Left lobe of liver (tissue), 2 donors: Measurements from ENCODE around the gene KPNA3. TPM values are rescaled to one million over a fixed set of nuclear protein-coding genes. Genes with fewer than 3 reads are reported as not detected.
"Not testable (repeated sequence)": the region's sequence is repeated elsewhere in the genome, so short reads cannot be mapped to it uniquely, and the experiment has no call there.

Source experiments
- ATAC-seq: fragments of 200-7000 bp; cut with Tn5 transposase; one replicate; pipeline ENCODE4 v1.9.1; 2020; ENCODE audit warnings: mild to moderate bottlenecking, moderate library complexity
- DNase-seq: peaks from one replicate; pipeline ENCODE4 v3.0.0-alpha.2; 2020; ENCODE audit warnings: low spot score
- total RNA-seq: library from RNA; stranded (reverse); gene quantifications from one replicate; pipeline ENCODE4 v1.2.1, GENCODE V29; 2021
- donor health status: DM: no; HTN: no; CAD: no; lungs with moderate emphysema.
- donor health status: DM: no; HTN: yes; CAD: no.

KPNA3 gene
- total RNA-seq, 1 donor from 2014 or later, result 14.8 TPM

GRCh38 chr13:49760558-49760957 lies 31.9 kb downstream of the KPNA3 start:
- DNase-seq (no peak), ATAC-seq (no peak)

DNA sequence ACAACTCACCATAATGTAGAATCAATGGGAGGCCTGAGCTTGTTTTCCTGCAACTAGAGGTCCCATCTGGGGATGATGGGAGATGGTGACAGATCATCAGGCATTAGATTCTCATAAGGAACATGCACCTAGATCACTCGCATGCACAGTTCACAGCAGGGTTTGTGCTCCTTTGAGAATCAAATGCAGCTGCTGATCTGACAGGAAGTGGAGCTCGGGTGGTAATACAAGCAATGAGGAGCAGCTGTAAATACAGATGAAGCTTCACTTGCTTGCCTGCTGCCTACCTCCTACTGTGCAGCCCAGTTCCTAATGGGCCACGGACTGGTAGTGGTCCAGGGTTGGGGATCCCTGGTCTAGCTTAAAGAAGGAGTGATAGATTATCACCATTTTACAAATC lies 33.0 kb downstream of the KPNA3 start:
- DNase-seq (no peak), ATAC-seq (no peak)

- ATAC-seq, result no peak
- no peak for DNase-seq
These were observed 36.2 kb downstream of the KPNA3 start for GRCh38 chr13:49756263-49756662.

- DNase-seq (no peak), ATAC-seq (peak; percentile 65)
These were observed 38.3 kb downstream of the KPNA3 start for GRCh38 chr13:49754146-49754545.

DNA sequence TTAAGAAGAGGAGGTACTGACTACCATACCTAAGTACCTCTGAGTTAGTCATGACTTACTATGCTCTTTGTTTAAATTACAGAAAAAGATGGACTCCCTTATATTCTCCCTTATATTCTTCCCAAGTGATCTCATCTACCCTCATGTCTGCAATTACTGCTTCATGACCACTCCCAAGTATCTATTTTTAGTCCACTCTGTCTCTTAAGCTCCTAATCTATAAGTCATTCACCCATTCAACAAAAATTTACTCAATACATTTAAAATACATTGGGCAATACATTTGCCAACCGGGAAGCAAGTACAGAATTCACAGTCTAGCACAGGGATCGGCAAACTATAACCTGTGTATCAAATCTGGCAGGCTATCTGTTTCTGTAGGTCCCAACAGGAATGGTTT lies 42.6 kb downstream of the KPNA3 start:
- ATAC-seq (no peak), DNase-seq (no peak)

DNA sequence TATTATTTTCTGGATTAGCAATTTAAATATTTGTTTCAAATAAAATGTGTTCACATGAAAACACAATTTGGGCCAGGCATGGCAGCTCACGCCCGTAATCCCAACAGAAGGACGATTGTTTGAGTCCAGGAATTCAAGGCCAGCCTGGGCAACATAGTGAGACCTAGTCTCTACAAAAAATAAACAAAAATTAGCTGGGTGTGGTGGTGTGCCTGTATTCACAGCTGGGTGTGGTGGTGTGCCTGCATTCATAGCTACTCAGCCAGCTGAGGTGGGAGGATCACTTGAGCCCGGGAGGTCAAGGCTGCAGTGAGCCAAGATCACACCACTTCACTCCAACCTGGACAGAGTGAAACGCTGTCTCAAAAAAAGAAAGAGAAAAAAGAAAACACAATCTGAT lies 46.4 kb downstream of the KPNA3 start:
- DNase-seq, result no peak
- ATAC-seq, result peak; percentile 45

DNA sequence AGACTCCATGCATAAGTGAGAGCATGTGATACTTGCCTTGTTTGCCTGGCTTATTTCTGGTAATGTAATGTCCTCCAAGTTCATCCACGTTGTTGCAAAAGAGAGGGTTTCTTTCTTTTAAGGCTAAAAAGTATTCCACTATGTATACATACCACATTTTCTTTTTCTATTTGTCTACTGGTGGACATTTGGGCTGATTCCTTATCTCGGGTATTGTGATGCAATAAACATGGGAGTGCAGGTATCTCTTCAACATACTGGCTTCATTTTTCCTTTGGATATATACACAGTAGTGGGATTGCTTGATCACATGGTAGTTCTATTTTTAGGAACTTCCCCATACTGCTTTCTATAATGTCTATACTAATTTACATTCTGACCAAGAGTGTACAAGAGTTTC lies 51.6 kb downstream of the KPNA3 start:
- ATAC-seq, result no peak
- no peak for DNase-seq

DNA sequence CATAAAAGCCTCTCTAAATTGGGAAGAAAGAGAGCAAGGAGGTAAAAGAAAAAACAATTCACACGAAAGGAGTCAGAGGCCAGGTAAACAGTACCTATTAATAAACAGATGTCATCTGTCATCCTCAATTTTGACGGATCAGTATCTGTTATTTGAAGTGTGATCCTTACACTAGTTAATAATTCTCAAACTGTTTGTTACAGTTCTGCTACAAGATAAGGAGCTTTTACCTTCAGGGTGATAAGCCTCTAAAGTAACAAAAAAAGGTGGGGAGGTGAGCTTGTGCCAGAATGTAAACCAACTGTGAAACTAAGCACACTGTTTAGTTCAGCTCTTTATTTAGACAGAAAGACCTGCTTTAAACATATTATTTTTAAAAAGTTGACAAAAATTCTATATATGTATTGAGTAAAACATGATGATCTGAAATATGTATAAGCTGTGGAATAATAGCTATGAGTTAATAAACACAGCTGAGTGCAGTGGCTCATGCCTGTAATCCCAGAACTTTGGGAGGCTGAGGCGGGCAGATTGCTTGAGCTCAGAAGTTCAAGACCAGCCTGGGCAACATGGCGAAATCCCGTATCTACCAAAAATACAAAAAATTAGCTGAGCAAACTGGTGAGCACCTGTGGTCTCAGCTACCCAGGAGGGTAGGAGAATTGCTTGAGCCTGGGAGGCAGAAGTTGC lies 52.8 kb downstream of the KPNA3 start:
- ATAC-seq (peak; percentile 38), DNase-seq (no peak)

DNA sequence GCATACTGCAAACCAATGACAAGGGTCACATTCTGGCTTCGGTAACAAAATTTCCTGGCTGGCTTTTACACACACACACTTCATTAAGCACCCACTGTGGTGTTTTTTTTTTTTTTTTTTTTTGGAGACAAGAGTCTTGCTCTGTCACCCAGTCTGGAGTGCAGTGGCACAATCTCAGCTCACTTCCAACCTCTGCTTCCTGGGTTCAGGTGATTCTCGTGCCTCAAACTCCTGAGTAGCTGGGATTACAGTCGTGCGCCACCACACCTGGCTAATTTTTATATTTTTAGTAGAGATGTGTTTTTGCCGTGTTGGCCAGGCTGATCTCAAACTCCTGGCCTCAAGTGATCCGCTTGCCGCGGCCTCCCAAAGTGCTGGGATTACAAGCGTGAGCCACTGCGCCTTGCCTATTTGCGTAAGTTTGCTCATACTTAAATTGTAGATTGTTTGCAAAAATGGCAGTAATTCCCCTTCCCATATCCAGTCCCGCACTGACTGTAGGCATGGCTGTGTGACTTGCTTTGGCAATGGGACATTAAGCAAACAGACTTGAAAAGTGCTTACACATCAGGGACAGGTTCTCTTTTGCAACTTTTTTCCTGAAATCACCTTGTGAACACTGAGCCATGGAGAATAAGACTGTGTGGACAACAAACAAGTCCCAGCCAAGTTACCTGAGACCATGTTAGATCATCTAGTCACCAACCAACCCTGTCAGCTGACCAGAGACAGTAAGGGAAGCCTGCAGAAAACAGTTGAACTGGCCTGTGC lies 59.1 kb downstream of the KPNA3 start:
- ATAC-seq (peak; percentile 93), DNase-seq (peak; percentile 50)

- no peak for ATAC-seq
- DNase-seq, result no peak
These were observed 60.7 kb downstream of the KPNA3 start for GRCh38 chr13:49731766-49732165.

DNA sequence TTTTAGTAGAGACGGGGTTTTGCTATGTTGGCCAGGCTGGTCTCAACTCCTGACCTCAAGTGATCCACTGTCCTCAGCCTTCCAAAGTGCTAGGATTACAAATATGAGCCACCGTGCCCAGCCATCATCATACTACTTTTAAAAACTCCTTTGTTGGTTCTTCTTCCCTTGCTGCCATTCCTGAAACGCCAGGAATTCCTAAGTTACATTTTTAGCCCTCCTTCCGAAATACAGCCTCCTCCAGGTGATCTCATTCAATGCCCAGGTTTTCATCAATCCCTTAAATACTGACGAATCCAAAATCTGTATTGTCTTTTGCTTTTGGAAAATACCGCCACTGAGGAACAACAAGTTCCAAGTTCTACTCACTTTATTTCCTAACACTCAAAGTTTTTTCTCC lies 75.9 kb downstream of the KPNA3 start:
- no peak for ATAC-seq
- no peak for DNase-seq

DNA sequence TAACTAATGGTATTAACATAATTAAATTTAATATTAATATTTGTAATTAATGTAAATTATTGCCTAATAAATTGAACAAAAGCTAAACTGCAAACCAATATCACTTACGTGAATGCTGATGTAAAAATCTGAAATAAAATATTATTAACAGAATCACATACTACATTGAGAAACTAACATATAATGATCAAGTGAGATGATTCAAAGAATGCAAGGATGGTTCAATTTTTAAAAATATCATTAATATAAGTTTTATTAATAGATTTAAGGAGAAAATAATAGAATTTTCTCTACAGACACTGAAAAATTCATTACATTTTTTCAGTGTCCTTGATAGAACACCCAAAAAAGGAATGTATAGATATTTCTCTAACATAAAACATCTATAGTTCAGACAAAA lies 77.7 kb downstream of the KPNA3 start:
- DNase-seq (no peak), ATAC-seq (no peak)

GRCh38 chr13:49711218-49711863 lies 81.1 kb downstream of the KPNA3 start:
- DNase-seq (no peak), ATAC-seq (peak; percentile 81)

DNA sequence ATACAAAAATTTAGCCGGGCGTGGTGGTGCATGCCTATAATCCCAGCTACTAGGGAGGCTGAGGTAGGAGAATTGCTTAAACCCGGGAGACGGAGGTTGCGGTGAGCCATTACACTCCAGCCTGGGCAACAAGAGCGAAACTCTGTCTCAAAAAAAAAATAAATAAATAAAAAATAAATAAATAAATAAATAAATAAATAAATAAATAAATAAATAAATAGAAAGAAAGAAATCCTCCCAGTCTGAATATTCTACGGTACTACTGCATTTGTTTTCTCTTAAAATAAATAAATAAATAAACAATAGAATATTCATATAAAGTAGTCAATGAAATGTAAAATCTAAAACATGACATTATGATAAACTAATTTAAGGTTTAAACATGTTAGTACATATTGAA lies 88.2 kb downstream of the KPNA3 start:
- DNase-seq, result not testable (repeated sequence)

DNA sequence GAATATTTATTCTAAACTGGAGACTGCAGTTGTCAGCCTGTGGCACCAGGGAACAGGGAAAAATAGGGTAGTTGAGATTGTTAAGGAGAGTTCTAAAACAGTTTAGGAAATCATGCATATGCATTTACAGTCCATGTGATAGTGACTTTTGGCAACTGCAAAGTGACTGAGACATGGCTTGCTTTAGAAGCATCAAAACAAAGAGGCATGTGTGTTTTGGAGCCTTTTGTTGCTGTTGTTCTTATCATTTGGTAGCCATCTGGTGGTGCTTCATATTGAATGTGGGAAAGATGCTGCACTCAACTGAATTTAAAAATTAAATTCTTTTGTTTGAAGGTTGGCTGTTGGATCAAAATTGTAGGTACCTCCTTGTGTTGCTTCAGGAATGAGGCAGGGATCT lies 91.0 kb downstream of the KPNA3 start:
- ATAC-seq, result no peak
- no peak for DNase-seq

More for the DNA sequence above, 88.2 kb downstream of the KPNA3 start:
- not testable (repeated sequence) for ATAC-seq

GRCh38 chr13:49697468-49697867 lies 95.0 kb downstream of the KPNA3 start:
- no peak for DNase-seq

GRCh38 chr13:49694446-49694845 lies 98.0 kb downstream of the KPNA3 start:
- DNase-seq (no peak), ATAC-seq (no peak)

More at GRCh38 chr13:49697468-49697867, 95.0 kb downstream of the KPNA3 start:
- no peak for ATAC-seq

DNA sequence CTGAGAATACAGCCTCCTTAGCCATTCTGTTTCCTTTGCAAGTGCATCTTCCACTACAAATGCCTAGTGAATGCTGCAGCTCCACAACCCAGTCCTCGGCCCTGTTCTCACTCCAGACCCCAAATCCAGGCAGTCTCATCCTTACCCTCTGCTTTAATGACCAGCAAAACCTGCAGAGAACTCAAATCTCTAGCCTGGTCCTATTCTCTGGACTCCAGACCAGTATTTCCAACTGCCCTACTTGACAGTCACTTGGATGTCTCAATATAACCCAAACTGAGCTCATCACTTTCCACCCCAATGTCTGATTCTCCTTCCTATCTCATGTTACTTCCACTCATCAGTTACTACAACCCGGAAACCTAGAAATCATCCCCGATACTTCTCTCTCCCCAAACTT lies 98.6 kb downstream of the KPNA3 start:
- ATAC-seq (no peak), DNase-seq (no peak)

DNA sequence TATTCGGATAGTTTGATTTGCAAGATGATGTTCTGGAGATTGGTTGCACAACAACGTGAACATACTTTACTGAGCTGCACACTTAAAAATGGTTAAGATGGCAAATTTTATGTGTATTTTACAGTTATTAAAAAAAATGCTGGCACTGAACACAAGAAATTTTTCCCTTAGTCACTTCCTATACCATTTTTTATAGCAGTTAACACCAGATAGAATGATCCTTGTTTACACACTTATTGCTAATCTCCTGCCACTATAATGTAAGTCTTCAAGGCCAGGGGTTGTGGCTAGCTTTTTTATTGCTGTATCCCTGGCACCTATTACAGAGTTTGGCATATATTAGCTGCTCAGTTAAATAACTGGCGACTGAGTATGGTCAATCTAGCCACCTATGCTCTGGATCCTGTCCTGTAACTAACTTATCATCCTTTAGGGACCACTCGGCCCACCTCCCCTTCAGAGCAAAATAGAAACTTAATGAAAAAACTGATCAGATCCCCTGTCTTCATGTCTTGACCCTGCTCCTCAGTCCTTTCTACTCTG lies 99.2 kb downstream of the KPNA3 start:
- no peak for DNase-seq
- ATAC-seq, result no peak

DNA sequence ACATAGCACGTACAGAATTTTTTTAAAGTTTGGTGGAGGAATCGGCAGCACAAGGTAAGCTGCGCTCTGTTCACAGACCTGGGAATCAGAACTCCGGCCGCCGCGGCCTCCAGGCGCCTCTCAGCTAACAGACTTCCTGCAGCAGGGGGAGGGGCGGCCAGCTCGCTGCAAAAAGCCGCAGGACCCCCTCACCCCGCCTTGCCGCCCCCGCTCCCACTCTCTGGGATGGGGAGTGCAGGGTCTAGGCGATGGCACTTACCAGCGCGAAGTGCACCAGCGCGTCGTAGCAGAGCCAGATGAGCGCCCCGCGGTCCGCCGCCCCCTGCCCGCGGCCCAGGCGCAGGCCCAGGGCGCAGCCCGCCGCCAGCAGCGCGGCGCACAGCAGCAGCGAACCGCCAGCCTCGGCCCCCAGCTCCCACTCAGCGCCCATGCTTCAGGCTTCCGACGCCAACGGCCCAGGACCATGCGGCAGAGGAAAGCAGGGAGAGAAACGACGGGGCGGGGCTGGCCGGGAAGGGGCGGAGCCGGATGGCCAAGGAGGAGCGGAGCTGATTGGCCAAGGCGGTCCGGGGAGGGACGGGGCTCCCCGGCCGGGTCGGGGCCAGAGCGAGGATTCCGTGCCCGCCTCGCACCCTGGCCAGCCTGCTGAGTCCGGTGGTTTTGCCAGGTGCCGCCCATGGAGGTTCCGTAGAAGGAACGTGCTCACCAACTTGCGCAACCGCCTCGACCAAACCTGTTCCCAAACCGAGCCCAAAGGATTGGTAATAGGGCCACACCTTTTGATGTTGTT lies 101.3 kb downstream of the KPNA3 start, which contains the start of gene EBPL:
EBPL (minus strand) TSS at position 492 of the 790 bp plus-strand sequence; CDS start at position 430, 62 bp downstream.
- peak; percentile 94 for ATAC-seq
- peak; percentile 97 for DNase-seq
